Neural progenitor cell (in vitro differentiated cells): Measurements from ENCODE around the gene DOCK9. TPM values are rescaled to one million over a fixed set of nuclear protein-coding genes. Genes with fewer than 3 reads are reported as not detected.

Experiments
- DNase-seq: peaks from one replicate; pipeline ENCODE4 v3.0.0-alpha.2; 2016; ENCODE audit warnings: low spot score
- H2AFZ ChIP-seq: fragments of 200-600 bp; sonication (generic); replicated peaks from 2 replicates; pipeline ENCODE4 v1.6.1; 2016; ENCODE audit warnings: antibody characterized with exemption
- H3F3A ChIP-seq: fragments of 200-600 bp; sonication (generic); 2 replicates; pipeline ENCODE4 v1.6.1; 2016; ENCODE audit warnings: antibody characterized with exemption, low read depth
- H3K27ac ChIP-seq: fragments of 200-600 bp; sonication (generic); 2 replicates; pipeline ENCODE4 v1.5.1; 2016; ENCODE audit warnings: mild to moderate bottlenecking
- H3K27me3 ChIP-seq: fragments of 200-600 bp; sonication (generic); 2 replicates; pipeline ENCODE4 v1.6.1; 2016; ENCODE audit warnings: mild to moderate bottlenecking, moderate library complexity
- H3K36me3 ChIP-seq: fragments of 200-600 bp; sonication (generic); 2 replicates; pipeline ENCODE4 v1.5.1; 2016
- H3K4me1 ChIP-seq: fragments of 200-600 bp; sonication (generic); 2 replicates; pipeline ENCODE4 v1.6.1; 2016; ENCODE audit warnings: mixed run types
- H3K4me2 ChIP-seq: fragments of 200-600 bp; sonication (generic); 2 replicates; pipeline ENCODE4 v1.6.1; 2016
- H3K4me3 ChIP-seq: fragments of 200-600 bp; sonication (generic); 2 replicates; pipeline ENCODE4 v1.5.1; 2016
- H3K79me2 ChIP-seq: fragments of 200-600 bp; sonication (generic); 2 replicates; pipeline ENCODE4 v1.6.1; 2016; ENCODE audit warnings: low read depth
- H3K9ac ChIP-seq: fragments of 200-600 bp; sonication (generic); 2 replicates; pipeline ENCODE4 v1.6.1; 2016
- H3K9me3 ChIP-seq: fragments of 200-600 bp; sonication (generic); 2 replicates; pipeline ENCODE4 v1.5.1; 2016; ENCODE audit warnings: low read depth
- H4K20me1 ChIP-seq: fragments of 200-600 bp; sonication (generic); 2 replicates; pipeline ENCODE4 v1.6.1; 2016; ENCODE audit warnings: low read depth
- H3K27ac Mint-ChIP-seq: 3 replicates; pipeline ENCODE4 v1.8.0; 2021; ENCODE audit warnings: mixed read lengths
- H3K27me3 Mint-ChIP-seq: 2 replicates; pipeline ENCODE4 v1.8.0; 2022; ENCODE audit warnings: low read depth, mild to moderate bottlenecking, inconsistent platforms, moderate library complexity, mixed read lengths; ENCODE audit not compliant: insufficient read depth
- H3K36me3 Mint-ChIP-seq: 3 replicates; pipeline ENCODE4 v1.8.0; 2021; ENCODE audit warnings: mixed read lengths
- H3K4me1 Mint-ChIP-seq: 3 replicates; pipeline ENCODE4 v1.8.0; 2021; ENCODE audit warnings: mixed read lengths
- H3K4me3 Mint-ChIP-seq: 3 replicates; pipeline ENCODE4 v1.8.0; 2021; ENCODE audit warnings: mild to moderate bottlenecking, moderate library complexity, mixed read lengths
- H3K9me3 Mint-ChIP-seq: 3 replicates; pipeline ENCODE4 v1.8.0; 2020; ENCODE audit warnings: mixed read lengths
- EZH2 ChIP-seq: fragments of 200-600 bp; sonication (generic); IDR thresholded peaks from 2 replicates; pipeline ENCODE4 v1.6.1; 2017; ENCODE audit warnings: antibody characterized with exemption, mild to moderate bottlenecking, moderate library complexity
- EZH2phosphoT487 ChIP-seq: fragments of 200-600 bp; sonication (generic); IDR thresholded peaks from 2 replicates; pipeline ENCODE4 v1.6.1; 2017; ENCODE audit warnings: antibody characterized with exemption
- total RNA-seq: library from RNA; depleted of rRNA; stranded (reverse); fragments of >200 nt; gene quantifications from 2 replicates; pipeline ENCODE4 v1.2.3, GENCODE V29; 2015; ENCODE audit warnings: low replicate concordance
- TF ChIP-seq, protein P1 (sequence below): fragments of 200-600 bp; sonication (generic); IDR thresholded peaks from 2 replicates; pipeline ENCODE4 v1.5.1; 2017; ENCODE audit warnings: antibody characterized with exemption, mild to moderate bottlenecking

Gene DOCK9
- total RNA-seq, 1 donor from 2014 or later: 16.6 TPM

DNA sequence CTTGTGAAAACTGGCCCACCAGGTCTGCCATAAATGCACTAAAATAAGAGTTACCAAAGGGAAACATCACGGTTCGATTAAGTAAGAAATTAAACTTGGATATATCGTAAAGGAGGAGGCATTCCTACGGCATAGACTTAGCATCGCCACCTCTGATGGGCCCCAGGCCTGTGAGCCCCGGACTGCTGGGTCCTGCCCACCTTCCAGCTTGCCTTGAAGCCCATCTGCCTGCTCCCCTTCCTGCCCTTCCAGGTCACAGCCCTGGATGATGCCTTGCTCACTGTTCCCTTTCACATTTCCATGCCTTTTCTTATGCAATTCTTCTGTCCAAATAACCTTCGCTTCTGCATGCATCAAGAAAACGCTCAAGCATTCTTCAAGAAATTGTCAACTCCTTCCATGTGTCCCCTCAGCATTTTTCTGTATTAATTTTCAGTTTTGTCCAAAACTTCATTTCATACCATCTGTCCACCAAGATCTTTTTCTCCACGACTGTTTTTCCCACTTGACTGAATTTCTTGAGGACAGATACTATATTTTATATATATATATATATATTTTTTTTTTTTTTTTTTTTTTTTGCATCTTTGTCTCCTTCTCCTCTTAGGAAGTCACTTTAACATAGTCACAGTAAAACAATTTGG lies 91.2 kb downstream of the DOCK9 start:
- Histone ChIP-seq H3K27ac (no peak overlapping the region), H3K9ac (no peak overlapping the region), H4K20me1 (no peaks in the 10 kb centered on the region), H3K9me3 (no peaks in the 10 kb centered on the region), H3K79me2 (no peaks in the 10 kb centered on the region), H2AFZ (no peak overlapping the region), H3K4me3 (no peak overlapping the region), H3K36me3 (no peaks in the 10 kb centered on the region), H3F3A (no peaks in the 10 kb centered on the region), H3K27me3 (no peaks in the 10 kb centered on the region), H3K4me1 (no peaks in the 10 kb centered on the region), H3K4me2 (no peak overlapping the region)
- Mint-ChIP-seq H3K27ac (no peak overlapping the region), H3K27me3 (no peaks in the 10 kb centered on the region), H3K36me3 (no peaks in the 10 kb centered on the region), H3K4me1 (peaks cover 4% of the 10 kb centered on the region), H3K9me3 (no peaks in the 10 kb centered on the region), H3K4me3 (no peak overlapping the region)
- TF ChIP-seq, protein P1, sequence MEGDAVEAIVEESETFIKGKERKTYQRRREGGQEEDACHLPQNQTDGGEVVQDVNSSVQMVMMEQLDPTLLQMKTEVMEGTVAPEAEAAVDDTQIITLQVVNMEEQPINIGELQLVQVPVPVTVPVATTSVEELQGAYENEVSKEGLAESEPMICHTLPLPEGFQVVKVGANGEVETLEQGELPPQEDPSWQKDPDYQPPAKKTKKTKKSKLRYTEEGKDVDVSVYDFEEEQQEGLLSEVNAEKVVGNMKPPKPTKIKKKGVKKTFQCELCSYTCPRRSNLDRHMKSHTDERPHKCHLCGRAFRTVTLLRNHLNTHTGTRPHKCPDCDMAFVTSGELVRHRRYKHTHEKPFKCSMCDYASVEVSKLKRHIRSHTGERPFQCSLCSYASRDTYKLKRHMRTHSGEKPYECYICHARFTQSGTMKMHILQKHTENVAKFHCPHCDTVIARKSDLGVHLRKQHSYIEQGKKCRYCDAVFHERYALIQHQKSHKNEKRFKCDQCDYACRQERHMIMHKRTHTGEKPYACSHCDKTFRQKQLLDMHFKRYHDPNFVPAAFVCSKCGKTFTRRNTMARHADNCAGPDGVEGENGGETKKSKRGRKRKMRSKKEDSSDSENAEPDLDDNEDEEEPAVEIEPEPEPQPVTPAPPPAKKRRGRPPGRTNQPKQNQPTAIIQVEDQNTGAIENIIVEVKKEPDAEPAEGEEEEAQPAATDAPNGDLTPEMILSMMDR: no peak
- no peak for DNase-seq

DNA sequence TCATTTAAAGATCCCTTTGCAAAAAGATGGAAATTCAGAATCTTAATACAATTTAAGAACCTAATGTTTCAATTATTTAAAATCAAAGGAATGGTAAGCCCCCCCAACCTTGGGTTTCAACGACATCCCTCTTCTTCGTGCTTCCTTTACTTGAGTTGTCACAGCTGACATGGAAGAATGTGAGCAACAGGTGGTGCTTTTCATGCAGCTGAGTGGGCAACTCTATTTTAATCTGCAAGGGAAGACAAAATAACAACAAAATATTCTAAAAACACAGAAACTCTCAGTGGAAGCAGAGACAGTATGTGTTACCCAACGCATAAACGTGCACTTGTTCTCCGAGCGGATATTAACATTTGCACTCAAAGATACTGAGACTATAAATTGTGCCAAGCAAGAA lies 92.3 kb downstream of the DOCK9 start:
- Mint-ChIP-seq H3K9me3 (no peaks in the 10 kb centered on the region), H3K4me3 (no peak overlapping the region), H3K27me3 (no peaks in the 10 kb centered on the region), H3K4me1 (no peaks in the 10 kb centered on the region), H3K36me3 (no peaks in the 10 kb centered on the region), H3K27ac (no peak overlapping the region)
- Histone ChIP-seq H4K20me1 (no peaks in the 10 kb centered on the region), H3K36me3 (no peaks in the 10 kb centered on the region), H2AFZ (no peak overlapping the region), H3K27me3 (no peaks in the 10 kb centered on the region), H3K4me1 (no peaks in the 10 kb centered on the region), H3K4me2 (no peak overlapping the region), H3K9me3 (no peaks in the 10 kb centered on the region), H3K4me3 (no peak overlapping the region), H3K79me2 (no peaks in the 10 kb centered on the region), H3K9ac (no peak overlapping the region), H3F3A (no peaks in the 10 kb centered on the region), H3K27ac (no peak overlapping the region)
- TF ChIP-seq EZH2: no peak
- TF ChIP-seq EZH2phosphoT487: no peak
- TF ChIP-seq, protein P1: no peak
- no peak for DNase-seq

DNA sequence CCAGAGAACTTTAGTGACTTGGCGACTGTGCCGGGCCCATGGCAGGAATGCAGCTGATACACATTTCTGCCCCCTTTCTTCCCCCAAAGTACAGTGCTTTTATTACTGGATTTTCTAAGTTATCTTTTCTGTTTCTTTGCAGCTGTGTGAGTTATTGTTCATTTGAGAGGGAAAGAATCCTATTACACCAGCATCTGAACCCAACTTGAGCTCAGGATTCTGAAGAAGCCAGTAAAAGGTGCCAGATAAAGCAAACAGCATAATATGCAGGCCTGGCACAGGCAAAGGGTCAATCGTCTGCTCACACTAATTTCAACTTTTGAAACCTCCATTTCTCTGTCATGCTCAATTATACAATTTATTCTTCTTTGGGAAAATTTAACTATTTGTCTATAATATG lies 93.9 kb downstream of the DOCK9 start:
- Histone ChIP-seq H3K9me3 (no peaks in the 10 kb centered on the region), H2AFZ (no peak overlapping the region), H3K79me2 (no peaks in the 10 kb centered on the region), H3K36me3 (no peaks in the 10 kb centered on the region), H3K4me3 (no peak overlapping the region), H3K27ac (no peak overlapping the region), H3K9ac (no peak overlapping the region), H3K4me2 (no peak overlapping the region), H3K27me3 (no peaks in the 10 kb centered on the region), H4K20me1 (no peaks in the 10 kb centered on the region), H3F3A (no peaks in the 10 kb centered on the region), H3K4me1 (peaks cover under 1% of the 10 kb centered on the region)
- Mint-ChIP-seq H3K9me3 (no peaks in the 10 kb centered on the region), H3K4me1 (peaks cover 5% of the 10 kb centered on the region), H3K36me3 (no peaks in the 10 kb centered on the region), H3K27ac (no peak overlapping the region), H3K27me3 (no peaks in the 10 kb centered on the region), H3K4me3 (no peak overlapping the region)
- DNase-seq: no peak
- TF ChIP-seq EZH2phosphoT487 (no peak), EZH2 (no peak)
- TF ChIP-seq, protein P1: no peak
